GM20000 (cell line): Measurements from ENCODE around the gene HS6ST3.
"Not testable (repeated sequence)": the region's sequence is repeated elsewhere in the genome, so short reads cannot be mapped to it uniquely, and the experiment has no call there.

Experiments used
- DNase-seq: peaks from one replicate; pipeline ENCODE4 v3.0.0; 2012; ENCODE audit warnings: low spot score
- CTCF ChIP-seq: IDR thresholded peaks from 2 replicates; pipeline ENCODE4 v1.5.1; 2012; ENCODE audit warnings: mild to moderate bottlenecking, control low read depth; ENCODE audit errors: extremely low read depth, missing control alignments

The HS6ST3 gene

DNA sequence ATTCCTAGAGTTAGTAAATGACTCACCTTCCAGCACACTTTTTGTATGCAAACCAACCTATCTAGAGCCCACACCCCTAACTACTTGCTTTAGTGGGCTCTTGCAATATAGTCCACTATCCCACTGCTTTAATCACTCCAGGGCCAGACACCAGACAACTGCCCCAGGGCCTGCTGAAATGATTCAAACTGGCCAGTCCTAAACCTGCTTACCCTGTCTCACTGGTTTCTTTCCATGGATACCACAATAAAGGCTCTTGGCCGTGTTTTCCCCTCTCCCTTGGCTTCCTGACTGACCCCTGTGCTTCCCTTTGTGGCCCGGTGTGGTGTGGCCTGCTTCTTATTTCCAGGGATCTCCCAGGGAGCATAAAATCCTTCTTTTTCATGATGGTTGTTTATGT lies 14.6 kb downstream of the HS6ST3 start:
- no peak for DNase-seq
- TF ChIP-seq CTCF, result no peak

- DNase-seq, result not testable (repeated sequence)
Observed at GRCh38 chr13:96108072-96108471, 18.2 kb downstream of the HS6ST3 start.

GRCh38 chr13:96109125-96109524 lies 19.2 kb downstream of the HS6ST3 start:
- DNase-seq, result no peak

GRCh38 chr13:96112936-96113335 lies 23.0 kb downstream of the HS6ST3 start:
- TF ChIP-seq CTCF, result no peak
- no peak for DNase-seq

More at GRCh38 chr13:96109125-96109524, 19.2 kb downstream of the HS6ST3 start:
- TF ChIP-seq CTCF, result no peak

DNA sequence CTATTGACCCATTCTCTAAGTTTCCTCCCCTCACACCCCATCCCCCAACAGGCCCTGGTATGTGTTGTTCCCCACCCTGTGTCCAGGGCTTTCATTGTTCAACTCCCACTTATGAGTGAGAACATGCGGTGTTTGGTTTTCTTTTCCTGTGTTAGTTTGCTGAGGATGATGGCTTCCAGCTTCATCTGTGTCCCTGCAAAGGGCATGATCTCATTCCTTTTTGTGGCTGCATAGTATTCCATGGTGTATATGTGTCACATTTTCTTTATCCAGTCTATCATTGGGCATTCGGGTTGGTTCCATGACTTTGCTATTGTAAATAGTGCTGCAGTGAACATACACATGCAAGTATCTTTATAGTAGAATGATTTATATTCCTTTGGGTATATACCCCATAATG lies 25.5 kb downstream of the HS6ST3 start:
- DNase-seq, result not testable (repeated sequence)

GRCh38 chr13:96119921-96120320 lies 30.0 kb downstream of the HS6ST3 start:
- TF ChIP-seq CTCF, result no peak
- DNase-seq, result no peak

DNA sequence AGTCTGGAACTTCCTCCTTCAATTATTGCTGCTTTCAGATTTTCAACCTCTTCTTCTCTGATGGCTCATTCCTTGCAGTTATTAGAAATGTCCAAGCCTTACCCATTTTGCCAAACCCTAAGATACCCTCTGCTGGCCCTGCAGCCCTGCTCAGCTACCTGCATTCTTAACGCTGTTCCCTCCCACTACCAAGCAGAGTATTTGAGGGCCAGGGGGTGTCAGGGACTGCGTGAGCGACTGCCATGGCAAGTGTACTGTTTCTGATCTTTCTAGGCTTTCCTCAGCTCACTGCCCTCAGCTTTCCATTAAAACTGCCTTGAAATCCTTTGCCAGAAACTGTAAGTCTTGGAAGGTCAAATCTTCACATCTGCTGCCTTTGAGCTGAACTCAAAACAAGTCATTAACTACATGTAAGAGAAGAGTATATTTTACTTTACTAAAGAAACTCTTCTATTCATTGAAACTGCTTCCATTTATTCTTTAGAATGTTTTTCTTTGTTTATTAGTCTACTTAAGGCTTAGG lies 41.0 kb downstream of the HS6ST3 start:
- TF ChIP-seq CTCF, result no peak
- DNase-seq, result no peak

DNA sequence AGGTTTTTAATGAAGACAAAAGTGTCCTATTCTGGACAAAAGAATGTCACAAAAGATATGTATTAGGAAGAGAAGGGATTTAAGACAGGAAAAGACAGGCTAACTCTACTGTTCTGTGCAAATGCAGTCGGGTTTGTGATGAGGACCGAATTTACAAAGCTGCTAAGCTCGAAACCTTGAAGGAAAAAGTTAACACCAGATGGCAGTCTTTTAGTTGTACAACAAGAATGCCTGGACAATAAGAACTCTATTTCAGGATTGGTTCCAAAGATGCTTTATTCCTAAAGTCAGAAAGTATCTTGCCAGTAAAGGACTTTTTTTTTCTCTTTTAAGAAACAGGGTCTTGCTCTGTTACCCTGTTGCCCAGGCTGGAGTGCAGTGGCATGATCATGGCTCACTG lies 51.1 kb downstream of the HS6ST3 start:
- TF ChIP-seq CTCF, result no peak
- no peak for DNase-seq

GRCh38 chr13:96159725-96160124 lies 69.8 kb downstream of the HS6ST3 start:
- TF ChIP-seq CTCF, result no peak

More at GRCh38 chr13:96159725-96160124, 69.8 kb downstream of the HS6ST3 start:
- no peak for DNase-seq
